IPS-18a (cell line): ENCODE results near the gene PSMG4.

Experiments used
- H3K27ac ChIP-seq: one replicate; pipeline ENCODE4 v1.5.1; 2013; ENCODE audit warnings: low read length
- H3K27me3 ChIP-seq: one replicate; pipeline ENCODE4 v1.6.1; 2013; ENCODE audit warnings: mild to moderate bottlenecking, low read length; ENCODE audit not compliant: control insufficient read depth, insufficient read depth
- H3K36me3 ChIP-seq: one replicate; pipeline ENCODE4 v1.6.1; 2013; ENCODE audit warnings: low read depth, low read length; ENCODE audit not compliant: control insufficient read depth
- H3K4me1 ChIP-seq: one replicate; pipeline ENCODE4 v1.6.1; 2013; ENCODE audit warnings: low read depth, low read length; ENCODE audit not compliant: control insufficient read depth
- H3K4me3 ChIP-seq: one replicate; pipeline ENCODE4 v1.5.1; 2013; ENCODE audit warnings: low read length
- H3K9ac ChIP-seq: one replicate; pipeline ENCODE4 v1.6.1; 2013; ENCODE audit warnings: mild to moderate bottlenecking, low read length, moderate library complexity
- H3K9me3 ChIP-seq: one replicate; pipeline ENCODE4 v1.6.1; 2013; ENCODE audit warnings: low read depth, low read length; ENCODE audit not compliant: control insufficient read depth

The PSMG4 gene

DNA sequence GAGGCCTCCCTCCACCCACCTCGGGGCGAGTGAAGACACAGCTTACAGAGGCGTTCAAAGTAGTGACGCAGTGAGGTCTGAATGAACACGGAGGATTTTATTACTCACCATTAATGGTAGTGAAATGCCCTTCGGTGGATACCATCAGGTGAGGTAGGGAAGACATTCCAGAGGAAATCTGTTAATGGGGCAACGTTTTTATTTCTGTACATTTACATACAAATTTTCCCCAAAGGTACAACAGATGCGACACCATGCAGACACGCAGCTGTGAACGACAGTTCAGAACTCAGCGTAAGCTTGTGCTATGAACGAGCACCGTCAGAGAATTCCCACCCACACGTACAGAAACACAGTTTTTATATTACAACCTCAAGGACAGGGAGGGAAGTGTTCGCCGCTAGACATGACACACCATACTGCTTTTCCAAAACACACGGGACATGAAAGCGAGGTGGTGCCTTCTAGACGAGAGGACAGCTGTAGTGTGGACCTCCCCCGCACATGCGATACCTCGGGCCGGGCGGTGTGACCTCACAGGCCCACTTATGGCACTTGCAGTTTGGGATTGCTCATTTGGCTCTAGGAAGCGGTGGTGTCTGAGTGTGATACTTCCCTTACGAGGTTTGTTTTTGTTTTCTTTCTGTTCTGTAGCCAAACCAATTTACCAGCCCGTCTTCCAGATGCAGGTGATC lies 10.7 kb downstream of the PSMG4 start:
- Histone ChIP-seq H3K27ac (no peak overlapping the region), H3K9ac (no peak overlapping the region), H3K36me3 (peaks cover 47% of the 10 kb centered on the region), H3K4me1 (no peaks in the 10 kb centered on the region), H3K27me3 (no peaks in the 10 kb centered on the region), H3K9me3 (no peaks in the 10 kb centered on the region), H3K4me3 (no peak overlapping the region)

DNA sequence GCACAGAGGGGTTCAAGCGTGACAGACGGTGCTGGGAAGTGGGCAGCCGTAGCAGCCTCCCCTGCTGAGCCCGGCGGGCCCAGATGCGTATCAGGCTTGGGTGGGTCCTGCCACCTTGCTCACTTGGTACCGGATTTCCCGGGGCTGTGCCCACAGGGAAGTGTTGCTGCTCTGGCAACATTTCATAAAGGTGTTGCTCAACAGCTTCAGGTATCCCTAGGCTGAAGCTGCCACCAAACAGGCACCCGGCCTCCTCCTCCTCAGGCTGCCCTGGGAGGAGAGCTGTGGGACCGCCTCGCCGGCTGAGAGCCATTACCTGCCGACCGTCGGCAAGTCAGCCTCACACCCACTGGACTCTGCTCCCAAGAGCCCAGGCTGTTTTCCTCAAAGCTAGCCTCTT lies 11.5 kb downstream of the PSMG4 start:
- no peak overlapping the region for H3K27ac ChIP-seq
- H3K27me3 ChIP-seq: no peaks in the 10 kb centered on the region
- peaks cover 39% of the 10 kb centered on the region for H3K36me3 ChIP-seq
- H3K9me3 ChIP-seq: no peaks in the 10 kb centered on the region
- no peaks in the 10 kb centered on the region for H3K4me1 ChIP-seq
- H3K4me3 ChIP-seq: no peak overlapping the region
- H3K9ac ChIP-seq: no peak overlapping the region

DNA sequence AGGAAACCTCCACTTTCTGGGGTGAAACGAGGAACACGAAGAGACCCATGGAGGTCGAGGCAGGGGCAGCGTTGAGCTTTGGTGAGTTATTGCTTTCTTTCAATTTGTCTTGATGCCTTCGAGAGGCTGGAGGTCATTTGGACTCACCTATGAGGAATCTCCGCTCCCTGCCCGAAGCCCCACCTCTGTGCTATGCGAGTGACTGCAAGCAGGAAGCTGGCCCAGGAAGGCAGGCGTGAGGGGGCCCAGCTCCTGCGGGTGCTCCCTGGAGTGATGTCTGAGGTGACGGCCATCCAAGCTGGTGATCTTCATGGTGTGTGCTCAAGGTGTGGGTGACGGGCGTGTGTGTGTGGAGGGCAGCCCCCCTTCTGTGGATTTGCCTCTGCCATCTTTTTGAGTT lies 13.0 kb downstream of the PSMG4 start:
- H3K4me1 ChIP-seq: no peaks in the 10 kb centered on the region
- no peak overlapping the region for H3K4me3 ChIP-seq
- no peak overlapping the region for H3K9ac ChIP-seq
- no peaks in the 10 kb centered on the region for H3K27me3 ChIP-seq
- no peaks in the 10 kb centered on the region for H3K9me3 ChIP-seq
- peaks cover 39% of the 10 kb centered on the region for H3K36me3 ChIP-seq
- no peak overlapping the region for H3K27ac ChIP-seq

DNA sequence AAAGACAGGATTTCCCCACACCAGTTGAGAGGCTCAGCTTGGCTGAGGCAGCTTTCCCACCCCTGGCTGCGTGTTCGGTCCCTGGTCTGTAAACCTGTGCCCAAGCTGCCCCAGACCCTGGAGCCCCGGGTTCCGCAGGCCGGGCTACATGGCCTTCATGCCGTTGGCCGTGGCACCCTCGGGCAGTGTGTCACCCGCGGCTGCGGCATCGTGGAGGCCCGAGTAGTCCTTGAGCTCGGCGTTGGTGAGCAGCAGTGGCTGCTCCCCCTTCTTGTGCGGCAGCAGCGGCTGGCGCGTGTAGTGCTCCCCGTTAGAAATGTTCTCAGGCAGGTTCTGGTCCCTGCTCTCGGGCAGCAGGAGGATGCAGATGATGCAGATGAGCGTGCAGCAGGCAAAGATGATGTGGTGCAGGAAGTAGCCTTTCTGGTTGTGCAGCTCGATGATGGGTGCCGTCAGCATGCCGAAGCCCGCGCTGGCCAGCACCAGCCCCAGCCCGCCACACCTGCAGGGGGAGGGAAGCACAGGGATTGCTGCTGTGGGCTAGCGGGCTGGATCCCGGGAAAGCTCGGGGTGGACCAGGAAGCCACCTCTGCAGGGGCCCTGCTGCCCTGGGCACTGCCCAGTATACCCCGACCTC lies 14.3 kb downstream of the PSMG4 start:
- Histone ChIP-seq H3K4me1 (no peaks in the 10 kb centered on the region), H3K9me3 (no peaks in the 10 kb centered on the region), H3K36me3 (peaks cover 34% of the 10 kb centered on the region), H3K27me3 (no peaks in the 10 kb centered on the region), H3K4me3 (no peak overlapping the region), H3K27ac (no peak overlapping the region), H3K9ac (no peak overlapping the region)

DNA sequence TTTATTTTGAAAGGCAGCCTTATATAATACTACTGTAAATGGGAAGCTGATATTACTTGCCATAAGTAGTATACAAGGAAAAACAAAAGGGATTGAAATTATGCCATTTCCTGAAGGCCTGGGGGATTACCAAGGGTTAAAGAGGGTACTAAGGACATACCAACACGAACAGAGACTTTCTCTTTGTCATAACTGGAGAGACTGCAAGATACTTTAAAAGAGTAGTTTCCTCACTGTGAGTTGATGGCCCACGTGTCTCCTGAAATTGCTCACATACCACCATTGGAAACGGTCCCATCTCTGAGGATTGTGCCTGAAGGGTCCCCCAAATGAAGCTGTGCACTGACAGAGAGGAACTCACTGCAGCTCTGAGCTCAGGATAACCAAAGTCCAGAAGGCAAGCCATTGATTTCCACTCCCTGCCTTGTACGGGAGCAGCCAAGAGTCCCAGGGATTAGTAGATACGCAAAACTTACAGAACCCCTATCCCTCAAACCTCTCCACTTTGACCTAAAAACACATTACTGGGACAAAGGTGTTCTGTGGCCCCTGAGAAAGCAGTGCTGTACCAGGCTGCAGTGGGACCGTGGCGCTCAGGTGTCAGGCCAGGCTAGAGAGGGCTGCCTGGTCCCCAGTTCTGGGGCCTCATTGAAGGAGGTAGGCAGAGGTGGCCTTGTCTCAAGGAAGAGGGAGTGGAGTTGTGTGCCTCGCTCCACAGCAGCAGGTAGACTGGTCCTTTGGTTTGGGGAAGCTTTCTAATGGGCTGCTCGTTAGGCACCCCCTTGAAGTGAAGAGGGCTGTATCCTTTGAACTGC lies 15.2 kb downstream of the PSMG4 start:
- Histone ChIP-seq H3K4me1 (no peaks in the 10 kb centered on the region), H3K27me3 (no peaks in the 10 kb centered on the region), H3K9me3 (no peaks in the 10 kb centered on the region), H3K9ac (no peak overlapping the region), H3K27ac (no peak overlapping the region), H3K36me3 (peaks cover 27% of the 10 kb centered on the region), H3K4me3 (no peak overlapping the region)

GRCh38 chr6:3276174-3277167 lies 17.7 kb downstream of the PSMG4 start:
- Histone ChIP-seq H3K9ac (no peak overlapping the region), H3K36me3 (peaks cover 7% of the 10 kb centered on the region), H3K4me3 (no peak overlapping the region), H3K9me3 (no peaks in the 10 kb centered on the region), H3K27me3 (no peaks in the 10 kb centered on the region), H3K27ac (no peak overlapping the region), H3K4me1 (no peaks in the 10 kb centered on the region)

DNA sequence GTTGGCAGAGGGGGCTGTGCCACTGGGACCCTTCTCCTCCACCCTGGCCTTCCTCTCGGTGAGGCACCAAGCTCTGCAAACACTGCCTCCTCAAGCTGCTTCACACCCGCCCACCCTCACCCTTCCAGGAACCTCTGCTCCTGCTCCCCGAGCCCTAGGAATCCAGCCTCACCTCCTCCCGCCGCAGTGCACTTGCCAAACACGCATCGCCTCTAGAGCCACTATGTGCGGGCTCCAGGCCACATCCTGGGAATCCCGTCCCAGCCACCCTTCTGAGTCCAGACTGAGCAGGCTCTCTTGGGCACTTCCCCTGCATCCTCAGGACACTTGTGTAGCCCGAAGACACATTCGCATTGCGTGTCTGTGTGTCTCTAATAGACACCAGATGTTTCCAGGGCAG lies 18.5 kb downstream of the PSMG4 start:
- Histone ChIP-seq H3K27me3 (no peaks in the 10 kb centered on the region), H3K9ac (no peak overlapping the region), H3K4me1 (peaks cover 8% of the 10 kb centered on the region), H3K36me3 (no peaks in the 10 kb centered on the region), H3K9me3 (no peaks in the 10 kb centered on the region), H3K27ac (no peak overlapping the region), H3K4me3 (no peak overlapping the region)

DNA sequence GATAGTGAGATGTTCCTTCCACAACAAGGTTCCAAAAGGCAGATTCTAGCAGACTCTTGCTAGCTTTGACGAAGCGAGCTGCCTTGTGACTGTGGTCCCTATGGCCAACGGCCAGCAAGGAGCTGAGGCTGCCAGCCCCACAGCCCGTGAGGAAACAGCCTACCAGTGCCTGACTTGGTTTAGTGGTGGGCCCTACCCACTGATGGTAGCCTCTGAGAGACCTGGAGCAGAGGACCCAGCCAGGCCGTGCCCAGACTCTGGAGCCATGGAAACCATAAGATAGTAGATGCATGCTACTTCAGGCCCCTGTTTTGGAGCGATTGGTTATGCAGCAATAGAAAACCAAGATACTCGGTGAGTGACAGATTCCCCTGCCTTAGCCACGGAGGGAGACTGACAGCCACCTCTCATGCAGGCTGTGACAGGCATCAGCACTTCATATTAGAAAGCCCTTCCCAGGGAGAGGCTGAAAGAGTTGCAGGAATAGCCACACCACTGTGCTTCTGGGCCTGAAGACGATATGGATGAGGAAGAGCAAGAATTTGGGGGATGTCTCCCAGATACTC lies 19.2 kb downstream of the PSMG4 start:
- Histone ChIP-seq H3K36me3 (no peaks in the 10 kb centered on the region), H3K4me3 (no peak overlapping the region), H3K9me3 (no peaks in the 10 kb centered on the region), H3K9ac (no peak overlapping the region), H3K27ac (no peak overlapping the region), H3K4me1 (peaks cover 12% of the 10 kb centered on the region), H3K27me3 (no peaks in the 10 kb centered on the region)

GRCh38 chr6:3278691-3279090 lies 19.9 kb downstream of the PSMG4 start:
- no peak overlapping the region for H3K27ac ChIP-seq
- no peaks in the 10 kb centered on the region for H3K9me3 ChIP-seq
- no peaks in the 10 kb centered on the region for H3K36me3 ChIP-seq

GRCh38 chr6:3280091-3280490 lies 21.3 kb downstream of the PSMG4 start:
- Histone ChIP-seq H3K36me3 (no peaks in the 10 kb centered on the region), H3K27ac (no peak overlapping the region), H3K4me1 (peaks cover 12% of the 10 kb centered on the region), H3K4me3 (no peak overlapping the region), H3K9me3 (no peaks in the 10 kb centered on the region), H3K27me3 (no peaks in the 10 kb centered on the region), H3K9ac (no peak overlapping the region)

More at GRCh38 chr6:3278691-3279090, 19.9 kb downstream of the PSMG4 start:
- Histone ChIP-seq H3K9ac (no peak overlapping the region), H3K4me1 (peaks cover 12% of the 10 kb centered on the region), H3K27me3 (no peaks in the 10 kb centered on the region), H3K4me3 (no peak overlapping the region)
